Smooth muscle cell of the umbilical artery (primary cell): ENCODE measurements around the gene NUFIP2. TPM values are rescaled to one million over a fixed set of nuclear protein-coding genes. Genes with fewer than 3 reads are reported as not detected.

ENCODE experiments used
- total RNA-seq: library from RNA; depleted of rRNA; stranded (reverse); fragments of >200 nt; gene quantifications from 2 replicates; pipeline ENCODE4 v1.2.3, GENCODE V29; 2014

NUFIP2 gene, protein sequence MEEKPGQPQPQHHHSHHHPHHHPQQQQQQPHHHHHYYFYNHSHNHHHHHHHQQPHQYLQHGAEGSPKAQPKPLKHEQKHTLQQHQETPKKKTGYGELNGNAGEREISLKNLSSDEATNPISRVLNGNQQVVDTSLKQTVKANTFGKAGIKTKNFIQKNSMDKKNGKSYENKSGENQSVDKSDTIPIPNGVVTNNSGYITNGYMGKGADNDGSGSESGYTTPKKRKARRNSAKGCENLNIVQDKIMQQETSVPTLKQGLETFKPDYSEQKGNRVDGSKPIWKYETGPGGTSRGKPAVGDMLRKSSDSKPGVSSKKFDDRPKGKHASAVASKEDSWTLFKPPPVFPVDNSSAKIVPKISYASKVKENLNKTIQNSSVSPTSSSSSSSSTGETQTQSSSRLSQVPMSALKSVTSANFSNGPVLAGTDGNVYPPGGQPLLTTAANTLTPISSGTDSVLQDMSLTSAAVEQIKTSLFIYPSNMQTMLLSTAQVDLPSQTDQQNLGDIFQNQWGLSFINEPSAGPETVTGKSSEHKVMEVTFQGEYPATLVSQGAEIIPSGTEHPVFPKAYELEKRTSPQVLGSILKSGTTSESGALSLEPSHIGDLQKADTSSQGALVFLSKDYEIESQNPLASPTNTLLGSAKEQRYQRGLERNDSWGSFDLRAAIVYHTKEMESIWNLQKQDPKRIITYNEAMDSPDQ
- 38.3 and 51.5 TPM in 2 replicates for total RNA-seq

DNA sequence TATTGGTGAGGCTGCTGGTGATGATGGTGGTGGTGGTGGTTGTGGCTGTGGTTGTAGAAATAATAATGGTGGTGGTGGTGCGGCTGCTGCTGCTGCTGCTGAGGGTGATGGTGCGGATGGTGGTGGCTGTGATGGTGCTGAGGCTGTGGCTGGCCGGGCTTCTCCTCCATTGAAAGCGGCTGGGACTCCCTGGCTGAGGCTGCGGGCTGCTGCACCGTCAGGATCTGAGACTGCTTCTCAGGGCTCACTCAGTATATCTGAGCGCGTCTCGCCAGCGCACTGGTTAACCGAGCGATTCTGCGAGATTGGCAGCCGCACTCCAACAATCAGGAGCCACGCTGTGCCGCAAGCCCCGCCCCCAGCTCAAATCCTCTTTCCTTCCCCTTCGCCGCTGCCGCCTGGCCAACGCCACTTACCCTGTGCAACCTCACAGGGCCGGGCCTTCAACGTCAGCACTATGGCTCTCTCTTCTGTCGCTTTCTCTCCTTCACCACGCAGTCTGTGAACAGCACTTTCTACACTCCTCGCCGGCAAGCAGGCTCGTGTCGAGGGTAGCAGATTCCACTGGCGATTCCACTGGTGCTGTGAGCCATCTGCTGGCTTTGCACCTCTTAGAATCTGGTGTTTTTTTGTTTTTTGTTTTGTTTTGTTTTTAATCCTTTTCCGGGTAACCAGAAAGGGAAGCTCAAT lies at the start of gene NUFIP2:
NUFIP2 (minus strand) TSS at position 259 of the 690 bp plus-strand sequence; CDS start at position 170, 89 bp downstream.

DNA sequence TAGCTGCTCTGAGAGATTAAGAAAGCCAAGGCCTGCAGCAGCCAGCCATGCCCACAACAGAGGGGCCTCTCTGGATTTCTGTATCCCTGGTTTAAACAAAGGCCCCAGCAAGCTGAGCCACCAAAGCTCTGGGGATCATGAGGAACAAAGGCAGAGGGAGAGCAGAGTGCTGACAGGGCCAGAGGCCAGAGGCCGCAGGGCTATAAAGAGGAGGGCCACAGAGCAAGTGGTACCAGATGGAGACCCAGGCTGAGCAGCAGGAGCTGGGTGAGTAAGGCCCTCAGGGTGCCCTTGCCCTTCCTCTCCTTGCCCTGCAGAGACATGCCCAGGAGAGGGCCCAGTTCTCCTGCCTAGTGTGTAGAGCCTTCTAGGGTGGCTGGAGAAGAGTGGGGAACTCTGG lies 47.3 kb downstream of the NUFIP2 start, which contains the start of gene CRYBA1:
CRYBA1 (plus strand) TSS at position 232 of the 400 bp plus-strand sequence; CDS start at position 237, 5 bp downstream.

Other genes with a start within 250 kb of the NUFIP2 start
- gene MYO18A, start 113.8 kb downstream of the NUFIP2 start, total RNA-seq, result 52.0 and 72.5 TPM in 2 replicates
- gene CRYBA1, start 47.3 kb downstream of the NUFIP2 start, total RNA-seq, result not detected in 2 replicates
- 60.9 and 75.6 TPM in 2 replicates for gene TAOK1, start 96.2 kb upstream of the NUFIP2 start, total RNA-seq